NCI-H1092 (cell line): ENCODE data around the gene CD3G.
"Not testable (repeated sequence)": the region's sequence is repeated elsewhere in the genome, so short reads cannot be mapped to it uniquely, and the experiment has no call there.

Experiments used
- DNase-seq: peaks from one replicate; lab custom pipeline; 2025; lab: John Stamatoyannopoulos, UW

The CD3G gene

DNA sequence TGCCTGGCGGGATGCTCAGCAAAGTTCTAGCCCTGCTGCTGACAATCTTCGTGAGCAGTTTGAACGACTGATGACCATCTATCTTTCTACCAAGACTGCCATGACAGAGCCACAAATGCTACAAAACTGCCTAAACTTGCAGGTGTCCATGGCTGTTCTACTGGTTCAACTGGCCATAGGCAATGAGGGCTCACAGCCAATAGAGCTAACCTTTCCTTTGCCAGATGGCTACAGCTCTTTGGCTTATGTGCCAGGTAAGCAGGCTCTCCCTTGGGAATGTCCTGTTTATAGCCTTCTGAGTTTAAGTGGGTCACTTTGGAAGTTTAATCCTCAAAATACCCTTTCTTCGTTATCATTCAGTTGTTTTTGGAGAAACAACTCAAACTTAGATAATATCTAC, 35.4 kb downstream of the CD3G start:
- DNase-seq = no peak

DNA sequence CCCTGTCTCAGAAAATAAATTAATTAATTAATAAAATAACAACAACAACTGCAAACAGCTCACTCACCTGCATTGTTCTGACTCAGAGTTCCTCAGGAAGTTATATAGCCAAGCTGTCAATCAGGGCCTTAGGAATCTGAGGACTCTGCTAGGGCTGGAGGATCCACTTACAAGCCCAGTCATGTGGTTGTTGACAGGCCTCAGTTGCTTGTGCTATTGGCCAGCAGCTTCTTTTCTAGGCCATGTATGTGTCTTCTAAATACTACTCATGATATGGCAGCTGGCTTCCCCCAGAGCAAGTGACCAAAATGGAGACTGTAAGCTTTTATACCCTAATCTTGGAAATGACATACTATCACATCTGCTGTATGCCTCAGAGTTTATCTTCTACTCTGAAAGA, 36.4 kb downstream of the CD3G start:
- DNase-seq = no peak

DNA sequence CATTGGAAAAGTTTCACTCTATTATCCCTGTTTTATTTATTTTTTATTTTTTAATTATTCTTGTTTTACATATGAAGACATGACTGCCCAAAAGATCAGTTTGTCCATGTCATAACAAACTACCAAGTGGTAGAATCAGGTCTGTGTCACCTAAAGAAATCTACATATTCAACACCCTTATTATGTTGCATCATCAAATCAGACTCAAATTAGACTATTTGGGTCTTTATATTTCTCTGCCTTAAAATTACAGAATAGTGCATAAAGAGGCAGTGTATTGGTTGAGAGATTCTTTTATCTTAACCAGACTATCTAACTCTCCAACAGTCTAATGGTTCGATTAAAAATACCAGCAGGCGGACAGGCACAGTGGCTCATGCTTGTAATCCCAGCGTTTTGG, 38.8 kb downstream of the CD3G start:
- no peak for DNase-seq

DNA sequence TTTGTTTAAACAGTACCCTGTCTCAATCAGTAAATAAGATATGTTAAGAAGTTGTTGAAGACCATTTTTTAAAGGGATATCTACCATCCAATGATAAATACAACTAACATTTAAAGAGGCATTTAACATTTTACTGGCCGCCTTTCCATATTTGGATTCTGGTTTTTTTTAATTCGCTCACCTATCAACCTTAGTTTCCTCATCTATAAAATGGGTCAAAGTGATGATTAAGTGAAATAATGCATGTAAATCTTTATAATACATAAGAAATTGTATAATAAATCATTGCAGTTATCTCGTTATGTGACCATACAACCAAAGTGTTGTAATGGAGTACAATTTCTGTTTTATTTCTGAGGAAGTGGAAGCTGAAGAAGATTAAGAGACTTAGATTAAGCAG, 39.5 kb downstream of the CD3G start:
- DNase-seq = no peak

DNA sequence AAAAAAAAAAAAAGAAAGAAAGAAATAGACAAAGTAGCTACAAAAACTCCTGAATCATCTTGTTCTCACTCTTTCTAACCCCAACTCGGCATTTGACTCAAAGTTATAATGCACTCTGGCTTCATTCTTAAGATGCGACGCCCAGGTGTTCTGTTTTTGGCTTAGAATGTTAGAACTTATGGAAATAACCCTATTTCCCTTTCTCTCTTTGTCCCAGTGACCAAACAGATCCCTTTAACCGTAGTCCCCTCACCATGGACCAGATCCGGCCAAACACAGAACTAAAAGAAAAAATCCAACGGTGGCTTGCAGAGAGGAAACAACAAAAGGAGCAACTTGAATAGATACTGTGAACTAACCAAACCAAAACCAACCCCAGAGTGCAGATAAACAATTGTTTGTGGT, 52.0 kb downstream of the CD3G start:
- no peak for DNase-seq

DNA sequence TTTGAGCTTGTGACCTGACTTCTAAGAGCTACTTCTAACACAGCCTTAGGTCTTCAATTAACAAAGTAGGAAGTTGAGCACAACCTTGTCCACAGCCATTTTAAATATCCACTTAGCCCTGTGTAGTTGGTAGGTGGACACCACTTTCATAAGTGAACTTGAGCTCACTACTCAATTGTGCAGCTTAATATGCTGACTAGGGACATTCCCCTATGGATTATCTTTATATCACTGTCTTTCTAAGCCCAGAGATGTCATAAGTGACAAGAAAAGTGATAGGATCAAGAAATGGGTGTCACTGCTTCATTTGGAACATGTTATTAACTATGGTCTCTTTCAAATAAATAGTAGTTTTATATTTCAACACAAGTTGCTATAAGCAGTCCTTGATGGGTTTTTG, 53.3 kb downstream of the CD3G start:
- DNase-seq = no peak

DNA sequence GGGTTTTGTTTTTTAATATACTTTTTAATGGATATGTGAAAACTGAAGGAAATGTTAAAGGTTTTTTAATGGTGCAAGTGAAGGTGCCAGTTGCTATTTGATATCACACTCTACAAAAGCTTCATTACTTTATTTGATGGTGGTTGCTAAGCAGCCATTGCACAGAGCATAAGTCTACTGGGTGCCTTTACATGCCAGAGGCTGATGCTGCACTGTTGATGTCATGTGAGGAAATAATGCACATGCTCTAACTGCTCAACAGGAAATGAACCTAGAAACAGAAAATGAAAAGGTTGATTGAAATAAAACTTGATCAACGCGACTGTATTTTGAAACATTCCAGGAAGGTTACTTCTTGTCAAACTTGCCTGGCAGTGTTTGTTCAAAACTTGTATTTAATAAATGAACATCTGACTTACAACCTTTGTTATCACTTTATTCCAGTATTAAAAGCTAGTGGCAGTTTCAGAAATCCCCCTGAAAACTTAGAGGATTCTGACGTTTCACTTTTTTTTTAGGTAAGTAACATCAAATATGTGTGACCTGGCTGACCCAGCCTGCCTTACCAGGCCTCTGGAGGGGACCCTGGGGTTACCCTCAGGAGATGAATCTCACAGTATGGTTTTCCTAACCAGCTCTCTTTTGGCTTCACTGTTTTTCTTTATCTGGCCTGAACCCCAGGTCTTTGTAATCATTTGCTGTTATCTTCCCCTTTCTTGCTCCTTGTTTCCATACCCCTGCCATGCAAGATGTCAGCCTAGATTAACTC, 54.8 kb downstream of the CD3G start:
- DNase-seq = no peak

DNA sequence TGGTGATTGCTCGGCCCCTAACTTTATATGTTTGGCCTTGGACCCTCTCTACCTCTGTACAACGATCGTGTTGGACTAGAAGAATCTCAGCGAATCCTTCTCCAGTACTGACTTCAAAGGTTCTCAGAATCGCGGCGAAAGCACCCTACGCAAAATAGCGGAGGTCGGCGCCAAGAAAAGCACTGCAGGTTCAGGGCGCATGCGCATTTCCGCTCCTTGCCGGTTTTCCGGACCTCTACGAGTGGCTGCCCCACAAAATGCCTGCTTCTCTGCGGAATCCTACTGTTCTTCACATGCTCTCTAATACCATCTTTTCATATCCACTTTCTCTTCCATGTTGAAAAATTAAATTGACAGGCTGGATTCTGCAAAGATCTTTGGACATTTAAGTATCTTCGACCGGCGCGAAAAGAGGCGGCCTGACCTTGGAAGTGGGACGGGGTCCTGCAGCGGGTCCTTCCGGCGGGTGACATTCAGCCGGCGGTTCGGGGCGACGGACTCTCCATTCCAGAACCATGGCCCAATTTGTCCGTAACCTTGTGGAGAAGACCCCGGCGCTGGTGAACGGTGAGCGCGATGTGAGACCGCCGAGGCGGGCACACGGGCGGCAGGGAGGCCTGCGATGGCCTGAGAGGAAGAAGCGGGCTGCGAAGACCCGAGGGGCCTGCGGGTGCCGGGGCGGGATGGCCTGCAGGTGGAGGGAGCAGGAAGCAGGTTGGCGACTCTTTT, 57.2 kb downstream of the CD3G start, which contains the start of gene ATP5MG:
Gene ATP5MG (plus strand): TSS at position 456 of the 729 bp plus-strand sequence. CDS start 60 bp downstream, at position 516.
- DNase-seq = peak; percentile 94

DNA sequence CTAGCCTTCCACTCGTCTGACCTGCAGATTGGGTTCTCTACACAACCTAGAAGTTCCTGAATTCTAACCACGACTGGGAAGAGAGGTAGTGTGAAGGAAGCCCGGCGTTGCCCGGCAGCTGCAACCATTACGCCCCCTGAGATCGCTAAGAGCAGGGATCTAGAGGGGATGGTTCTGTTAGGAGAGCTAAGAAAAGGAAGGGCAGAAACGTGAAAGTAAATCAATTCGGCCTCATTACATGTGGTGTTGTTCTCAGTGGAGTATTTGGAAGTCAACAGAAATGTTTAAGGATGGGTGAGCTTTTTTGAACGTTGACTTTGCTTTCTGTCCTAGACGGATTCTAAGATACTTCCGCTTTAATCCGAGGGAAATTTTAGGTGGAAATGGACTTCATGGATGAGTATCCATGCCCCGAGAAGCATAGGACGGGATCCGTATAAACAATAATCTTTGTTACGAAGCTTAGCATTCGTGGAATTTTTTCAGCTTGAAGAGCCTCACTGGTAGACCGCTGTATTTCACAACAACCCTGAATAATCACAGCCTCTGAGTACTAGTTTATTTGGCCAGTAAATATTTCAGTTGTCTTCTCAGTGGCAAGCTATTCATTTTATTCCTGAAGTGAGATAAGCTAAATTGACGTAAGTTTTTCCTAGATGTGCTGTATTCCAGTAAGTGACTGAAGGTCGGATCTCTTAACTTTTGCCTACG, 57.9 kb downstream of the CD3G start:
- no peak for DNase-seq

DNA sequence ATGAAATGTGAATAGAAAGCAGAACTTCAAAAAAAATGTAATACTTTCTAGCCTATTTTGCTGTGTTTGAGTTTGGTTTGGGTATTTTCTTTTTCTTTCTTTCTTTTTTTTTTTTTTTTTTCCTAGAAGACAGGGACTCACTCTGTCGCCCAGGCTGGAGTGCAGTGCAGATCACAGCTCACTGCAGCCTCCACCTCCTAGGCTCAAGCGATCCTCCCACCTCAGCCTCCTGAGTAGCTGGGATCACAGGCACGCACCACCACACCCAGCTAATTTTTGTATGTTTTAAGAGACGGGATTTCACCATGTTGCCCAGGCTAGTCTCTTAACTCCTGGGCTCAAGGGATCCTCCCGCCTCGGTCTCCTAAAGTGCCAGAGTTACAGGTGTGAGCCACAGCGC, 58.5 kb downstream of the CD3G start:
- not testable (repeated sequence) for DNase-seq
